ENCODE results near the gene LRIG1. TPM values are rescaled to one million over a fixed set of nuclear protein-coding genes. Genes with fewer than 3 reads are reported as not detected.
A peak's percentile ranks its signal among the peaks of the same experiment; 100 is the strongest.

The LRIG1 gene
- total and polyA plus RNA-seq, 9 of the 15 experiments (the other 6 are each of a cell fraction or from before 2014, with no cell fraction given) = 0.05 to 0.38 (median 0.13) TPM; not detected in 3

GRCh38 chr3:66411474-66411873 is 89.3 kb downstream of the LRIG1 start (continued):
- TF ChIP-seq RCOR1 (IDR thresholded peaks at IDR 0.05; ENCODE audit: borderline replicate concordance in 1 of 2, low read depth in 2 of 2, low read length in 2 of 2) (peak in 1 of 2 experiments; percentile 46; a peak in 2 of 4 replicates), ZNF324 (CRISPR knock-in tag; IDR thresholded peaks at IDR 0.05) (no peak), EWSR1 (IDR thresholded peaks at IDR 0.05; ENCODE audit: borderline replicate concordance, low read depth, partially characterized antibody) (no peak), C11orf30 (IDR thresholded peaks at IDR 0.05; ENCODE audit: low read depth) (peak; percentile 87), SMARCA4 (IDR thresholded peaks at IDR 0.05) (peak; percentile 48; the same call in 1 of the 2 replicates), E2F8 (IDR thresholded peaks at IDR 0.05; ENCODE audit: low read depth, partially characterized antibody) (no peak), EP300 (IDR thresholded peaks at IDR 0.05; ENCODE audit: low read length) (0 out of 2 replicates have a peak, but pooled peaks have one; percentile 26), HBP1 (CRISPR knock-in tag; IDR thresholded peaks at IDR 0.05) (no peak), SIN3B (IDR thresholded peaks at IDR 0.05; ENCODE audit: low read depth) (no peak), NFE2 (IDR thresholded peaks at IDR 0.05; ENCODE audit: low read depth) (peak; percentile 95), CGGBP1 (CRISPR knock-in tag; IDR thresholded peaks at IDR 0.05) (no peak), EGR1 (conservative IDR thresholded peaks at IDR 0.05) (no peak), SNIP1 (IDR thresholded peaks at IDR 0.05; ENCODE audit: low read depth) (no peak), ZNF436 (CRISPR knock-in tag; IDR thresholded peaks at IDR 0.05) (no peak), ZNF79 (CRISPR knock-in tag; IDR thresholded peaks at IDR 0.05; ENCODE audit: low read depth) (no peak), NFE2L1 (tag; IDR thresholded peaks at IDR 0.05; ENCODE audit: borderline replicate concordance, low read depth) (peak; percentile 34; the same call in 1 of the 2 replicates), FOXP4 (CRISPR knock-in tag; IDR thresholded peaks at IDR 0.05; ENCODE audit: borderline replicate concordance) (no peak), NKRF (IDR thresholded peaks at IDR 0.05; ENCODE audit: borderline replicate concordance) (no peak), ATF1 (CRISPR knock-in tag; IDR thresholded peaks at IDR 0.05) (no peak), ATF1 (tag; IDR thresholded peaks at IDR 0.05) (no peak), NFIC (IDR thresholded peaks at IDR 0.05) (no peak), SREBF1 (IDR thresholded peaks at IDR 0.05; ENCODE audit: borderline replicate concordance, low read depth, low read length) (no peak), FOXJ2 (tag; IDR thresholded peaks at IDR 0.05) (no peak)
